ENCODE measurements around the gene ANO5. TPM values are rescaled to one million over a fixed set of nuclear protein-coding genes. Genes with fewer than 3 reads are reported as not detected.
A peak's percentile ranks its signal among the peaks of the same experiment; 100 is the strongest.

The ANO5 gene
- total RNA-seq, 4 donors from 2014 or later = 0.40 to 0.81 (median 0.62) TPM

GRCh38 chr11:22192289-22192641, 620 bp upstream of the ANO5 start:
- Histone ChIP-seq H3K4me1 (peaks cover 16% of the 10 kb centered on the region), H3K27ac (no peak overlapping the region), H3K9me3 (no peaks in the 10 kb centered on the region), H3K36me3 (no peaks in the 10 kb centered on the region), H3K4me3 (peak overlapping the region; percentile 59), H3K27me3 (peaks cover 20% of the 10 kb centered on the region)
- no peak for DNase-seq (ENCODE audit: low spot score in 2 of 2)
- TF ChIP-seq EP300 (IDR thresholded peaks at IDR 0.05) (no peak), POLR2A (IDR thresholded peaks at IDR 0.05) (no peak), POLR2AphosphoS5 (IDR thresholded peaks at IDR 0.05) (no peak), CTCF (IDR thresholded peaks at IDR 0.05) (no peak)
- WGBS = 7% methylated on average over 7 of the region's 7 CpGs

- 2% methylated on average over 17 of the region's 39 CpGs for WGBS
- no peak for TF ChIP-seq EP300 (IDR thresholded peaks at IDR 0.05)
- no peak for TF ChIP-seq POLR2AphosphoS5 (IDR thresholded peaks at IDR 0.05)
- TF ChIP-seq POLR2A (IDR thresholded peaks at IDR 0.05) = no peak
- TF ChIP-seq CTCF (IDR thresholded peaks at IDR 0.05) = no peak
- no peaks in the 10 kb centered on the region for H3K36me3 ChIP-seq
- H3K27me3 ChIP-seq = peaks cover 20% of the 10 kb centered on the region
- peak in 1 of 2 donors; percentile 78 for DNase-seq (ENCODE audit: low spot score in 2 of 2)
- H3K4me3 ChIP-seq = peak overlapping the region; percentile 59
- H3K4me1 ChIP-seq = peaks cover 16% of the 10 kb centered on the region
- no peaks in the 10 kb centered on the region for H3K9me3 ChIP-seq
- H3K27ac ChIP-seq = no peak overlapping the region
Measured at GRCh38 chr11:22193348-22194051, 615 bp downstream of the ANO5 start.

DNA sequence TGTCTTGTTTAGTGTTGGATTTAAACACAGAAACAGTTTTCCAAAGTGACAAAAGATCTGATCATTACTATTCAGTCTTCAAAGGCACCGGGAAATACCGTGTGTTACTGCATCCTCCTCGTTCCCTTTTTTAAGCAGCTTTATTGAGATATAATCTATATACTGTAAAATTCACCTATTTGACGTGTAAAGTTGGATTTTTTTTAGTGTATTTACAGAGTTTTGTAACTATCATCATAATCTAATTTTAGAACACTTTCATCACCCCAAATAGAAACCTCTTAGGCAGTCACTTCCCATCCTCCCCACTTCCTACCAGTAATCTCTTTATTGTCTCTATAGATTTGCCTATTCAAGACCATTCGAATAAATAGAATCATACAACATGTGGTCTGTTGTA, 1.4 kb downstream of the ANO5 start:
- Histone ChIP-seq H3K4me3 (no peak overlapping the region), H3K9me3 (no peaks in the 10 kb centered on the region), H3K27ac (no peak overlapping the region), H3K4me1 (peaks cover 16% of the 10 kb centered on the region), H3K27me3 (peaks cover 20% of the 10 kb centered on the region), H3K36me3 (no peaks in the 10 kb centered on the region)
- TF ChIP-seq POLR2AphosphoS5 (IDR thresholded peaks at IDR 0.05) (no peak), CTCF (IDR thresholded peaks at IDR 0.05) (no peak), EP300 (IDR thresholded peaks at IDR 0.05) (no peak), POLR2A (IDR thresholded peaks at IDR 0.05) (no peak)
- WGBS = 44% methylated on average over 5 of the region's 5 CpGs
- no peak for DNase-seq (ENCODE audit: low spot score in 2 of 2)

DNA sequence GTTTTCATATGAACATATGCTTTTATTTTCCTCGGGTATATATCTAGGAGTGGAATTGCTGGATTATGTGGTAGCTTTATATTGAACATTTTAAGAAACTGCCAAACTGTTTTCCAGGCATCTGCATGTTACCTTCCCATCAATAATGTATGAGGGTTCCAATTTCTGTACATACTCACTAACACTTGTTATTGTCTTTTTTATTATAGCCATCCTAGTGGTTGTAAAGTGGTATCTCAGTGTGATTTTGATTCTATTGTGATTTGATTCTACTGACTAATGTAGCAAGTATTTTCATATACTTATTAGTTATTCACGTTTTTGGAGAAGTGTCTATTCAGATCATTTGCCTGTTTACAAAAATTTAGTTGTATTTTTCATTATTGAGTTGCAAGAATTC, 2.0 kb downstream of the ANO5 start:
- DNase-seq (ENCODE audit: low spot score in 2 of 2) = no peak
- Histone ChIP-seq H3K27me3 (peaks cover 20% of the 10 kb centered on the region), H3K4me3 (no peak overlapping the region), H3K27ac (no peak overlapping the region), H3K9me3 (no peaks in the 10 kb centered on the region), H3K4me1 (peaks cover 16% of the 10 kb centered on the region), H3K36me3 (no peaks in the 10 kb centered on the region)
- TF ChIP-seq CTCF (IDR thresholded peaks at IDR 0.05) (no peak), POLR2A (IDR thresholded peaks at IDR 0.05) (no peak), POLR2AphosphoS5 (IDR thresholded peaks at IDR 0.05) (no peak), EP300 (IDR thresholded peaks at IDR 0.05) (no peak)
- WGBS = 69% methylated on average over 2 of the region's 2 CpGs

GRCh38 chr11:22197139-22198005, 4.5 kb downstream of the ANO5 start:
- Histone ChIP-seq H3K27ac (no peak overlapping the region), H3K27me3 (peaks cover 20% of the 10 kb centered on the region), H3K4me3 (no peak overlapping the region), H3K4me1 (peaks cover 16% of the 10 kb centered on the region), H3K36me3 (no peaks in the 10 kb centered on the region), H3K9me3 (no peaks in the 10 kb centered on the region)
- TF ChIP-seq CTCF (IDR thresholded peaks at IDR 0.05) (no peak), POLR2AphosphoS5 (IDR thresholded peaks at IDR 0.05) (no peak), EP300 (IDR thresholded peaks at IDR 0.05) (no peak), POLR2A (IDR thresholded peaks at IDR 0.05) (no peak)
- DNase-seq (ENCODE audit: low spot score in 2 of 2) = no peak
- 66% methylated on average over 4 of the region's 4 CpGs for WGBS
